GM19238 (cell line): ENCODE results near the gene JADE1.

Experiments
- DNase-seq: peaks from one replicate; pipeline ENCODE4 v3.0.0; 2011; ENCODE audit warnings: low spot score; ENCODE audit not compliant: insufficient read length

The JADE1 gene

DNA sequence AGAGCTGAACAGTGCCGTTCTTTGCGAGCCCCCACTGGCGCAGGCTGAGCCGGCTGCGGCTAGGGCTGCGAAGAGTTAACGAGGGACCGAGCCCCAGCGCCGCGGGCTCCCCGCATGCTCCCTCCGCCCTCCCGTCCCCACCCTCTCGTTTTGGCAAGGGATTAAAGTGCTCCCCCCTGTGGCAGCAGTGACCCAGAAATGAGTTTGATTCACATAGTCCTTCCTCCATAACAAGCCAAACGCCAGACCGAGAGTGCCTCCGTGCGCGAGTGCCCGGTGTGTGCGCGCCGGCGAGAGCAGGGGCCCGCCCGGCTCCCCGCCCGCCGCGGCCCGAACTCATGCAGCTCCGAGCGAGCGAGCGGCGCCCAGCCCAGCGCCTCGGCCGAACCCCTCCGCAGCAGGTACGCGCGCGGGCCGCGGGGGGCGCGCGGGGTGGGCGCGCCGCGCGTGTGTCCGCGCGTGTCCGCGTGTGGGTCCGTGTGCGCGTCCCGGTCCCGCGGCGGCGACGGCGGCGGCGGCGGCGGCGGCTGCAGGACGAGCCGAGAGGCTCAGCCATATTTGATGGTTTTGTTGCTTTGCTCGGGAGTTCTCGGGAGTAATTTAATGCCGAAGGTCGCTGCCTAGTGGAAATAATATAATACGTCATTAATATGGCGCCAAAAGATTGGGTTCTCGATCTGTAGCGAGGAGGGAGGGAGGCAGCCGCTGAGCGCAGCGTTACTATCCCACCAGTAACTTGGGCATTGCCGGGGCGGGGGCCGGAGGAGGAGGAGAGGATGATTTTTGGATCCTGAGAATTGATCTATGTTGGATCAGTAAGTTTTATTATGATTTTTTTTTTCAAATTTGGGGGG lies at the start of gene JADE1:
Gene JADE1, plus strand, starts transcription at position 224 of the 854 bp plus-strand sequence. CDS start 22,059 bp downstream, outside the sequence.
- peak; percentile 78 for DNase-seq

DNA sequence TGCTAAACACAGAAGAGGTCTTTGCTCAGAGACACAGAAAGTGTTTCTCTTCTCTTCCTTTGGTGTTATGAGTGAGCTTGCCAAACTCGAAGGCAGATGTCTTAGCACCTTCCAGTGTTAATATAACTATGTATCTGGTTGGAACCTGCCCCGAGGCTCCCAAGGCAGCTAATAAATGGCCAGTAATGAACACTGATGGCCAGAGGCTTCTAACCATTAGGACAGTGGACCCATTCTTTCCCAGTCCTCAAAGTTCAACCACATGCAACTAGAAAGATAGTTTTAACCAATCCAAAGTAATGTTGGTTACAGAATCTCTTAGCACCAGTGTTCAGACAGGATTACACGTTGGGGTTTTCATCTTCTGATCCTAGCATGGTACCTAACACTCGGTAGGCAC lies 42.7 kb upstream of the JADE1 start:
- DNase-seq: no peak

DNA sequence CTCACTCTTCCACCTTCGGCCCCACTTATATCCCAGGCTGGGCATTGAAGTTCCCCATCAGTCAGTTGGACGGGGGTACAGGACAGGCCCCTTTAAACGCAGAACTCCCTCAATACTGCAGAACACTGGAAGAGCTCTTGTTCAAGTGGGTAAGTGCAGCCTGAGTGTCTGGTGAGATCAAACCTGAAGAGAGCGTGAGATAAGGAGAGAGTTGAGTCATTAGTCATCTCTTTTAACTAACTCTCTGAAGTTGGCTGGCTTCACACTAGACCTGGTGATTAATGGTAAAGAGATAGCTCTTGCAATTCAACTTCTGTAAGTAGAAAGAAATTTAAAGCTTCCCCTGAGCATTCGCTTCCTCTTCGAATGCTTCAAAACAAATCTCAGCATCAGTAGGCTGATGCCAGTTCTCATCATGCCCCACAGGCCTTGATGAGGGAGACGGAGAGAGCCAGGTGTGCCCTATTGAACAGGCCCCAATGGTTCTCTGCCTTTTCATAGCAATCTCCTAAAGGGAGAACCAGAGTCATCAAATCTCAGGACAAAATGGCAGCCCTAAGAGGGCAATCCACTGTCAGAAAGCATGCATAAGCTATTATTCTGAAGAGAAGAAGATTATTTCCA lies 41.0 kb upstream of the JADE1 start:
- DNase-seq: no peak

DNA sequence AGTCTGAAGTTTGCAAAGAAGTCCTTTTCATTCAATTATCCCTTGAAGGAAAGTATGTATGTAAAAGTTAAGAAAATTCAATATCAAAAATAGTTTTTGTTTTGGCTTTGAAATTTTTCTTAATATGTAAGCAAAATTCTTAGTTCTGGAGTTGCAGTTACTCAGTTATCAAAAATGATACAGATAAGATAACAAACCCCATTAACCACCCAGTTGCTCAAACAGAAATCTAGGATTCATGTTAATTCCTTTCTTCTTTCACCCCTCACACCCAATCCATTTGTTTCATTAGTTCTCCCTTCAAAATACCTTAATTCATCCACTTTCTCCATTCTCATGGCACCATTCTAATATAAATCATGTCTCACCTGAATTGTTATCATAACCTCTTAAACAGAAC lies 40.5 kb upstream of the JADE1 start:
- DNase-seq: no peak

DNA sequence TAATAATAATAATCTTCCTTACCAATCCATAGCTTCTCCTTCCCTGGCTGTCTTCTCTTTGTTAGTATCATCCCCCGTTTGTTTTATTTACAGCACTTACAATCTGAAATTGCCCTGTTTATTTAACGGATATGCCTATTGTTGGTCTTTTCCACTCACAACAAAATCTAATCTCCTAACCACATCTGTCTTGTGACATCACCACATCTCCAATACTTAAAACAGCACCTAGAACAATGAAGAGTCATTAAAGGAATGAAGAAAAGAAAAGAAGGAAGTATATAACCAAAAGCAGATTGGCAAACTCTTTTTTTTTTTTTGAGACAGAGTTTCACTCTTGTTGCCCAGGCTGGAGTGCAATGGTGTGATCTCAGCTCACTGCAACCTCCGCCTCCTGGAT lies 38.7 kb upstream of the JADE1 start:
- no peak for DNase-seq

DNA sequence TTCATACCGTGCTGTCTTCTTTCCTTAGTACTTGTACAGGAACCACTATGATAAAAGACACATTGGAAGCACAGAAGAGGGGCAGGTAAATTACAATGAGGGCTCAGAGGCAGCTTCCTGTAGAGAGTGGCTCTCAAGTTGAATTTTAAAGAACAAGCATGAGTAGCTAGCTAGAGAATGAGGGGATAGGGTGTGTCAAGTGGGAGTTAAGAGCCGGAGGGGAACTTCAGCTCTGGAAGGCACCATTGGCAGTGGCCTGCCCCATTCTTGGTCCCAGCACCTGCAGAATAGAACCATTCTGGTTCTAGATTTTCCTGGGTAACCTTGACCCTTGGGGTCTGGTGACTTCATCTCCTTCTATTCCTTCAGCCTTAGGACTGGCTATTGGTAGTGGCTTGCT lies 34.0 kb upstream of the JADE1 start:
- DNase-seq: no peak

DNA sequence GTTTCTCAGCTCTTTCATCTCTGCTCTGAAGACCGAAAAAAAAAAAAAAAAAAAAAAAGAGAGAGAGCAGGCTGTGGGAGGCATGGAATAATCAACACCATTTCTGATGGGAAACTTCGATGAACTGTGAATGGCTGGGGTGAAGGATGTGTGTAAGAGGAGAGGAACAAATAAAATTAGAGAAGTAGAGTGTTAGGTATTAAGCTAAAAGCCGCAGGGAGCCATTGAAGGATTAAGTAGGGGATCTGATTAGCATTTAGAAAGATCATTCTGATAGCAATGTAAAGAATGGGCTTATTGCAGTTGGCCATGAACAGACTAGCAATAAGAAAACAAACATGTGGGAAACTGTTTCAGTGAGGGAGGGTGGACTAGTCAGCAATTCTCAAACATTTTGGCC lies 33.6 kb upstream of the JADE1 start:
- no peak for DNase-seq

DNA sequence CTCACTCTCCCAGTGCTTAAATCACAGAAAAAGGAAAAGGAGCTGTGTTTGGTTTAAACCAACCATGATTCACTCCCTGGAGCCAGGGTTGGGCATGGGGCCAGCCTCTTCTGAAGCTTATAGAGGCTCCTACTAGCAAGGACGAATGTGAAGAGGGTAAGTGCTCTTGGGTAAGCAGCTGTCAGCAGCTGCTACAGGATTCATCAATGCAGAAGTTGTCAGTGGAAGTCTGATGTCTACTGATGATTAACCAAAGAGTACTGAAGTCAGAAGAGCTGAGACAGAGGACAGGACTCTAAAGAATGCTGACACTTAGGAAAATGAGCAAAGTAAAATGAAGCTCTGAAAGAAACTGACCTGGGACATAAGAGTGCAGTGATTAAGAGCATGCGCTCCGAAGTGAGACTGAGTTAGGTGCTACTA lies 32.7 kb upstream of the JADE1 start:
- no peak for DNase-seq

DNA sequence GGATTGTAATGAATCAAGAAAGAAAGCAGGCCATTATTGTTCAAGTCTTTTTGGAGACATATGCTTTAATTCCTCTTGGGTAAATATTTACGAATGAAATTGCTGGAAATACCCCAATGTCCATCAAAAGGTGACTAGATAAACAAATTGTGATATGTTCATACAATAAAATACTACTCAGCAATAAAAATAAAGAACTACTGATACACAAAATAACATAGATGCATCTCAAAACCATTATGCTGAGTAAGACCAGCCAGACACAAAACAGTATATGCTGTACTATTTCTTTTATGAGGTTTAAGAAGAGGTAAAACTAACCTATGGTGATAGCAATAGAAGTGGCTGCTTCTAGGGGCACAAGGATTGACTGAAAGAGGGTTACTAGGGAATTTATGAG lies 28.8 kb upstream of the JADE1 start:
- no peak for DNase-seq

DNA sequence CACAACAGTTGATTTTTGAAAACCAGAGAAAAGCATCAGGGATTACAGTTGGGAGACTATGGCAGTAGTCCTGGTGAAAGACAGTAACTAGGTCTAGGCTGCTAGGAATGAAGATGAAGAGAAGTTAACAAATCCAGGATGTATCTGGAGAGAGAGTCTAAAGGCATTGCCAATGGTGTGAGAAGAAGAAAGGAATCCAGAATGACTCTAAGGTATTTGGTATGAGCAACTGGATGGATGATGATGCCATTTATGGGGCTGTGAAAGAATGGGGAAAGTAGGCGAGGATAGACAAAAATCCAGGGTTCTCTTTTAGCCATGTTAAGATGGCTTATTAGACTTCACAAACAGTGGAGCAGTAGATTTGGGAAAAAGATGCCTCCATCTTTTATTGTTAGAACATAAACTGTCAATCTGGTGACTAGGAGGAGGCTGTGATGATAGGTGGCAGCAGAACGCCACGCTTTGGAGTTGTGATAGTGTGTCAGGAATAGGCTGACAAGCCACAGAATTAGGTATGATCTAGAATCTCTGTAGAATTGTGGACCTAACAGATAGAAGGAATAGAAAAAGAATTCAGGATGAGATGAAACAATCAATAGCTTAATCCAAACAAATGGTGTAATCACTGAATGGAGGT lies 27.3 kb upstream of the JADE1 start:
- no peak for DNase-seq

DNA sequence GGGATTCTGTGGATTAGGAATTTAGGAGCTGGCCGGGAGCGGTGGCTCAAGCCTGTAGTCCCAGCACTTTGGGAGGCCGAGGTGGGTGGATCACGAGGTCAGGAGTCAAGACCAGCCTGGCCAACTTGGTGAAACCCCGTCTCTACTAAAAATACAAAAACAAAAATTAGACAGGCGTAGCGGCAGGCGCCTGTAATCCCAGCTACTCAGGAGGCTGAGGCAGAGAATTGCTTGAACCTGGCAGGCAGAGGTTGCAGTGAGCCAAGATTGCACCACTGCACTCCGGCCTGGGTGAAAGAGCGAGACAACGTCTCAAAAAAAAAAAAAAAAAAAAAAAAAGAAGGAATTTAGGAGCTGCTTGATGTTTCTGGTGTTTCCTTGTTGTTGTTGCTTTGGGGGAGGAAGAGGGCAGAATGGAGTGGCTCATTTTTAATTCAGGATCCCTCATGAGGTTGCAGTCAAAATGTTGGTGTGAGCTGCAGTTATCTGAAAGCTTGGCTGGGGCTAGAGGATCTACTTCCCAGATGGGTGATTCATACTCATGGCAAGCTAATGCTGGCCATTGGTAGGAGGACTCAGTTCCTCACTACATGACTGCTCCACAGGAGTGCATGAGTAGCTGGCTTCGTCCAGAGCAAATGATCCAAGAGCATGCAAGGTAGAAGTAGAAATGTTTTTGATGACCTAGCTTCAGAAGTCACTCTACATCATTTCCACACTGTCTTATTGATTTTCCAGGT lies 26.5 kb upstream of the JADE1 start:
- DNase-seq: no peak

DNA sequence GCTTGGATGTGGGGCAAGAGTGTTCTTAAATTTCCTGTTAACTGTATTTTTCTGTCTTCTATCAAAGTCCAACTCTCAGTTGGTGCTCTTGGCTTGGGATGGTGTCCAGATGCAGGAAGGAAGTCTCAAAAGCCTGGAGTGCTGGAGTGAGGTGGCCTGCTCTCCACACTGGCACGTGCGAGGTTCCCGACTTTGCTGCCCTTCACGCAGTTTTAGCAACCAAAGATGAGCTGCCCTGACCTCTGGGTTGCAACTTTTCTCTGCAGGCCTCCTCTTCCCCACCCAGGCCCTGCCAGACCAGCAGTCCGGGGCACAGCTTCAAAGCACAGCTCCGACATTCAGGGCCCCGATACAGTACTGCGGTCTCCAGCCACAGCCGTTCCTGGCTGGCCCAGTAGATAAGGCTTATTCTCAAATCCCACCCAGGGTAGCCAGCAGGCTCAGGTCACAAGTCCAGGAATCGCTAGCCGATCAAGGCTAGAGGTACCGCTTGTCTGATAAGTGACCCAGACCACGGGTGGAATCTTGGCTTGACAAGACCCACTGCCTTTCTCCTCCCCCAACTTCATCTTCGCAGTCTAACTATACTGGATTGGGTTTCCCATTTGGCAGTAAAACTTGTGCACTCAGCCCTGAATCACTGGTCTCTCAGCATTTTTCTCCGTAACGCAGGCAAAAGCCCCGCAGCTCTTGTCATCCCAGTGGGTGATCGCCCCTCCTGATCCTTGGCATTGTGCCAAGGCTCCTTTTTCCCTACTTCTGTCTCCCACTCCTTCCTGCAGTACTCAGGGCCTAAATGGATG lies 21.8 kb upstream of the JADE1 start:
- no peak for DNase-seq

DNA sequence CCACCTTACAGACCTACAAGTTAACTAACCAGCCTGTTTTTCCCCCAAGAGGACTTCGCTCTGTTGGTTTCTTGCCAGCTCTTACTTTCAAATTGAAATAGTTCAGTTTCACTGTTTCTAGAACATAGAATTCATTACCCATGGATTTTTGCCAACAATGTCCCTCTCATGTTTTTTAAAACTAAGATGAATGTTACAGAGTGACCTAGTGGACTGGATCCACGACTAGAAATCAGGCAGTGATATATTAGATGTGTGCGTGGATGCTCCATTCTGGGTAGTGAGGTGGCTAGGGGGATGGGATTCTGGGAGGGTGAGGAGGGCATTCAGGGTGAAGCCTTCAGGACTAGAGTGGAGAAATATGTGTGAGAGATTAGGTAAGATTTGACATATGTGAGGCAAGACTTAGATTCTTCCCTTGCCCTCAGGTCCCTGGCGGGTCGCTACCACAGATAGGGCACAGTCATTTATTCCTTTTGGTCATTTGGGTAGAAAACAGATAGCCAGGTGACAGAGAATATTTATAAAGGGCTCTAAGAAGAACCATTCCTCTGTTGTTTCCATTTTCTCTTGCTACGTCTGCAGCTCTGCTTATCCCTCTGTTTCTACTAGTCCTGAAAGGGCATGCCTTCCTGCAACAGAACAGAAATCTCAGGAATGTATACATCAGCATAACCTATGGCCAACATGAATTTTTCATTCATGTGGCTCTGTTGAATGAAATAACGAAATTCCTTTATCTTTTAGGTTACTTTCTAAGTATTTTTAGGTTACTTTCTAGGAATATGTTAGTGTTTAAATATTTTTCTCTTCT lies 15.4 kb upstream of the JADE1 start:
- DNase-seq: no peak

DNA sequence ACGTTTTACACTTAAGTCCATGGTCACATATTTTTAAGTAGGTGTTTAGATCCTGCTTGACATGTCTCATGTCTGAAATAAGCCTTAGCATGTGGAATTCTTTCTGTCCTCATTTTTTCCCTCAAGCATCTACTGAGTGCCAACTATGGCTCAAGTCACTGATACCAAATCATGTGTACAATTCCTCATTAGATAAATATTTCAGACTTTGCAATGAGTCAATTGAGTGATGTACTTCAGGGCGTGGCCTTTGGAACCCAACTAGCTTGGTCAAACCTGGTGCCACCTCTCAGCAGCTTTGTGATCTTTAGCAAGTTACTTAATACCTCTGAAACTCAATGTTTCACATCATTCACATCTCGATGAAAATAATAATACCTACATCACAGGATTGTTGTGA lies 12.6 kb upstream of the JADE1 start:
- no peak for DNase-seq

DNA sequence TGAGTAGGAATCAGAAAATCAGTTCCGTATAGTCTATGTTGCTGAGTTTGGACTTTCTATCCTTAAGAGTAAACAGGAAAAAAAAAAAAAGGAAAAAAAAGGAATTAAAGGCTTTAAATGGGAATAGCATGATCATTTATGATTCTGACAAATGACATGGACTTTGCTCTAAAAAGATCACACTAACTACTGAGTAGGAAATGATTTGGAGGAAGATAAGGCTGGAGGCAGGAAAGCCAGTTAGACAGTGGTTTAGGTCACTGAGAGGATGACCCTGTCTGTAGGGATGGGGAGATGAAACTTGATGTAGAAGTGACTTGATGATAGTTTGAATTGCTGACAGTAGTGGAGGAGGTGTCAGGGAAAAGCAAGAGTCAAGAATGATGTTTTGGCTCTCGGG lies 9.2 kb upstream of the JADE1 start:
- no peak for DNase-seq

DNA sequence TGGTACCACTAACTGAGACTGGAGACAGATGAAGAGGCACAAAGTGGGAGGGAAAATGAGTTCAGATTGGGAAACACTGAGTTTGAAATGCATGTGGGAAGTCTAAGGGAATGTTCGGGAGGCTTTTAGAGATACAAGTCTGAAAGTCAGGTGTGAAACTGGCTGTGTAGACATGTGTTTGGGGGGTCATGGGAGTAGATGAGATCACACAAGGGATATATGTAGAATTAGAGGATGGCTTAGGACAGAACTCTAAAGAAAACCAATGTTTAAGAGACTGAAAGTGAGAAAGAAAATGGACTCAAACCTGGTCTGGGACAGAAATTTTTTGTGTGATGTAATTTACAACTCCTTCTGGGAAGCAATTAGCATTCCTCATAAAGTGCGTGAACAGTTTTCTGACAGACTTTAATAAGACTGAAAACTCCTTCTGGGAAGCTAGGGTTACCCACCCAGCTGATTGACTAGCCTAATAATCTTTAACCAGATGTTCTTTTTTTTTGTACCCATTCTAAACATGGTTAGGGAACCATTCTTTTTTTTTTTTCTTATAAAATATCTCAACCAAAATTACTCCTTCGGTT lies 8.7 kb upstream of the JADE1 start:
- DNase-seq: no peak

DNA sequence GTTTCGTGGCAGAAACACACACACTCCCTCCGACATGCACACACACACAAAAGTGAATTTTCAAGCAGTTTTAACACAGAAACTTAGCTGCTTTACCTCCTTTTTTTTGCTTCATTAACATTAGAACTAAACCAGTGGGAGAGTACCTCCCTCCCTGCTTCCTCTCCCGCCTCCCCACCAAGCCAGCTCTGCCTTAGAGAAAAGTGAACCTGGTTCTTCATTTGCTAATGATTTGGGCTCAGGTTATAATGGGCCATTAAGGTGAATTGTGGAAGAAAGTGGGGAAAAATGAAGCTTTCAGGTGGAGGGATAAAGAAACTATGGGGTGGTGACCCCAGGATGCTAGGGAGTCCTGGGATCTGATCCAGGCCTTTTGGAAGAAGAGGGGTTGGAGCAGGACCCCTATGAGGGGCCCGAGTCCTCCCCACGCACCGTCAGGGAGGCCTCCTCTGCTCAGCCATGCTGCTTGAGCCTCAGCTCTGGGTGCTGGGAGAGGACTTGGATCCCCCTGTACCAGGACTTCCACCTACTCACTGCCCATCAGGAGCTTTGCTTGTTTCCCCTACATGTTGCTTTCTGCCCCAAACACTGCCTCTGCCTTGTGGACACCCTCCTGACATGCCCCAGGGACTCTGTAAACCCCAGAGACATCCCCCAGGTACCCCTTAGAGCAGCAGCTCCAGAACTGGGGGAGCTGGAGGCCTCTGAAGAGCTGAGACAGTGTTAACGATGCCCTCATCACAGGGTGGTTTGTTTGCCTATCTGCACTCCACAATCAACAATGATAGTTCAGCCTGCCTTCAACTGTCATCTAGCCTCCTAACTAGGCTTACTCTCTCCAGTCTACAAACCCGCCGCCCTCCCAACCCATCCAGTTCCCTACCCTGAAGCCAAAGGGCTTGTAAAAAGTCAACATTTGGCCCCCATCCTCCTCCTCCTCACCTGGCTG lies 6.5 kb upstream of the JADE1 start:
- DNase-seq: no peak

DNA sequence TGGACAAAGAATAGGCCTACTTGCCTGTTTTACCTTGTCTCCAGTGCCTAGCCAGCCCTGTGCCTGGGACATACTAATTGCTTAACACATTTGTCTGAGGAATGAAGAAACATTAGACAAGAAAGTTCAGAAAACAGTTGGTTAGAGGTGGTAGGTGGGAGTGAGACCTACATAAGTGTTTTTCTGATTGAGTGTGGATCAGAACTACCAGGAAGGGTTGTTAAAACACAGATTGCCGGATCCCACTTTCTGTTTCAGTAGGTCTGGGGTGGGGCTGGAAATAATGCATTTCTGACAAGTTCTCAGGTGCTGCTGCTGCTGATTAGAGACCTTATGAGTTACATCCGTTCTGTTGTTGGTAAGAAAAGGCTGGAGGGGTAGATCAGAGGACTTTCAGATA lies 5.7 kb upstream of the JADE1 start:
- no peak for DNase-seq
